ENCODE results near the gene CFH. TPM values are rescaled to one million over a fixed set of nuclear protein-coding genes. Genes with fewer than 3 reads are reported as not detected.

Gene CFH
- 3.6 to 5.5 TPM (median 4.4 TPM) in 5 replicates for total RNA-seq (2022; extraction: Qiagen RNA extraction; ENCODE audit: low read depth)

GRCh38 chr1:196651637-196652215, at the start of gene CFH:
CFH (plus strand) TSS chr1:196652043; CDS start chr1:196652118, 75 bp downstream.

GRCh38 chr1:196608390-196609369, 43.2 kb upstream of the CFH start, which contains the start of gene KCNT2:
KCNT2 (minus strand) TSS chr1:196608440; CDS start chr1:196608309, 131 bp downstream.

GRCh38 chr1:196774603-196775002, 122.8 kb downstream of the CFH start, which contains the start of gene CFHR3:
CFHR3 (plus strand) TSS chr1:196774840; CDS start chr1:196774887, 47 bp downstream.

Other genes with a start within 250 kb of the CFH start
- 0.05 to 0.06 TPM (median 0.05 TPM) in 3 of 5 replicates, not detected in the others for gene KCNT2, start 43.6 kb upstream of the CFH start, total RNA-seq (2022; extraction: Qiagen RNA extraction; ENCODE audit: low read depth)
- gene CFHR3, start 122.8 kb downstream of the CFH start, total RNA-seq (2022; extraction: Qiagen RNA extraction; ENCODE audit: low read depth): 0.14 to 0.30 TPM (median 0.22 TPM) in 3 of 5 replicates, not detected in the others
- gene CFHR1, start 167.7 kb downstream of the CFH start, total RNA-seq (2022; extraction: Qiagen RNA extraction; ENCODE audit: low read depth): 0.10 to 0.39 TPM (median 0.31 TPM) in 4 of 5 replicates, not detected in the other
- not detected in 5 replicates for gene CFHR4, start 236.0 kb downstream of the CFH start, total RNA-seq (2022; extraction: Qiagen RNA extraction; ENCODE audit: low read depth)

Measured in A549 treated with DMSO at 1 μM for 4 hours (cell line).